GM19468 (cell line): ENCODE measurements around the gene FGF1.
"Not testable (repeated sequence)": the region's sequence is repeated elsewhere in the genome, so short reads cannot be mapped to it uniquely, and the experiment has no call there.

Experiments used
- ATAC-seq: cut with Tn5 transposase; IDR thresholded peaks from one replicate; pipeline ENCODE4 v1.9.1; 2021; ENCODE audit warnings: mild to moderate bottlenecking, moderate library complexity, moderate number of reproducible peaks; ENCODE audit not compliant: unreplicated experiment; ENCODE audit errors: extremely low read depth

The FGF1 gene

DNA sequence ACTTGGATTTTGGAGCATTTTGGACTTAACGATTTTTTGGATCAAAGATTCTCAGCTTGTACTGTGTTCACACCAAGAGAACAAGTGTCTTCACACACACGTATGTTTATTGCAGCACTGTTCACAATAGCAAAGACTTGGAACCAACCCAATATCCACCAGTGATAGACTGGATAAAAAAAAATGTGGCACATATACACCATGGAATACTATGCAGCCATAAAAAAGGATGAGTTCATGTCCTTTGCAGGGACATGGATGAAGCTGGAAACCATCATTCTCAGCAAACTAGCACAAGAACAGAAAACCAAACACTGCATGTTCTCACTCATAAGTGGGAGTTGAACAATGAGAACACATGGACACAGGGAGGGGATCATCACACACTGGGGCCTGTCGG, 37.8 kb downstream of the FGF1 start:
- not testable (repeated sequence) for ATAC-seq

DNA sequence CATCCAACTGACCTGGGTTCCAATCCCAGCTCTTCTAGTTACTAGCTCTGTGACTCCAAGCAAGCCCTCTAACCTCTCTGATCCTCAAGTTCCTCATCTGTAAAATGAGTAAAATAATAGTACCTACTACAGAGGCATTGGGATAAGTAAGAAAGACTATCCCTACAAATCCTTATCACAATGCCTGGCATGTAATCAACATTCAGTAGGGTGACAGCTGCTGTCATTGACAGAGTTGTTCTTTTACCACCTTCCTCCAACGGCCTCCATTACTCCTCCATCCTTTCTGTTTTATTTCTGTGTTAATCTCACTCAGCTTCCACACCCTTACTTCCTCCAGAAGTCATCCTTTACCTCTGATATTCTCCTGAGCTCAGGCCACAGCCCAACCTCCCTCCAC, 40.4 kb downstream of the FGF1 start:
- ATAC-seq, result no peak

DNA sequence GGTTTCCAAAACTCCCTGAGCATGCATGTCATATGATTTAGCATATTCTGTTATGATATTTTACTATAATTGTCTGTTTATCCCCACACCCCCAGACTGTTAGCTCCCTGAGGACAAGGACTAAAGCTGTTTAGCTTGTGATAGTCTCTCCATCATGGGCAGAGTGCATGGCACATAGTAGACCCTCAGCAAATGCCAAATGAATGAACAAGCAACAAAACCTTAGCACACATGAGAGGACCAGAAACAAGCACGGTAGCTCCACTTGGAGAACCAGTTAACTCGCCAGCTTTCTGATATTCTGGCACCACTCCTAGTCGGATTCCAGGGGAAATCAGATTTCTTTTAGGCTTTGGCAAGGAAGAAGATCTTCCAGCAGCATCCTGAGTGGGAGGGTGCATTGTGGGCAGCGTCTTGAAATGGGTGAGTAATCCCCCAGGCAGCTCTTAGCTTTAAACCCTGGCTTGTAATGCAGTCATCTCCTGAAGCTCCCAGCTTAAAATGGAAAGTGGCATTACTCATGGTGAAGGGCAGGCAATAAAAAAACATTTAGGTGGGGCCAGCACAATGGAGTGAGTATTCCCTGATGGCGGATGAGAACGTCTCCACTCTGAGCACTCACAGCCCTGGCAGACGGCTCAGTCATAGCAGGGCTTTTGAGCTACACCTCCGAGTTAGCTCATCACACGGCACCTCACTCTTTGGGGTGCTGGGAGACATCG, 41.1 kb downstream of the FGF1 start:
- no peak for ATAC-seq

DNA sequence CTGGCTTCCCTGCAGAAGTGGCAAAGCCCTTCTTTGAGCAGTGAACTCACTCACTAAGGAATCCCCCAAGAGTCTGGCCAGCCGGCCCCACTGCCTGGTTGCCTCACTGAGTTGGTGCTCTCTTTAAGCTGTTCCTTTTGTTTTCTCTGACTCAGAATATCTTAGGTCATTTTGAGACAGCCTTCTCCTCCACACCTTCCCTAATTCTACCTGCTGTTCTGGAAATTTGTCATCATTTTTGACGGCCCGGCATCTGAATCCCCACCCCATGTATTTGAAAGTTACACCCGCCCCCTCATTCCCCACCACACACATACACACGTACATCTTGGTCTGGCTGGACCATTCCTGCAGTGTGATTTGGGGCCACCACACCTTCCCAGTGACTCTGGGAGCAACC, 41.8 kb downstream of the FGF1 start:
- ATAC-seq, result no peak

DNA sequence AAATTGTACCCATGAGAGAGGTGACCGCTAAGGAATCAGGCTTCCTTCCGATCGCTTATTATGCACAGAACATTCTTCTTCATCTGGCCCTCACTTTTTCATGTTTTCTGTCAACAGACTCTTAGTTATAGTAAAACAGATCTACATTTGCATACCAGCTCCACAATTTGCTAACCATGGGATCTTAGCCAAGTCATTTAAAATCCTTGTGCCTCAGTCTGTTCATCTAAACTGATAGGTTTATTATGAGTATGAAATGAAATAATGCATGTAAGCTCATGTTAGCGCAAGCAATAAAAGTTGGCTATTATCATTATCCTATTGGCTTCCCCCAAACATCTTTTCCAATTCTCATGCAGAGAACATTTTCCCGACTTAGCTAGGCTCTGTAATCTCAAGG, 42.3 kb downstream of the FGF1 start:
- no peak for ATAC-seq

DNA sequence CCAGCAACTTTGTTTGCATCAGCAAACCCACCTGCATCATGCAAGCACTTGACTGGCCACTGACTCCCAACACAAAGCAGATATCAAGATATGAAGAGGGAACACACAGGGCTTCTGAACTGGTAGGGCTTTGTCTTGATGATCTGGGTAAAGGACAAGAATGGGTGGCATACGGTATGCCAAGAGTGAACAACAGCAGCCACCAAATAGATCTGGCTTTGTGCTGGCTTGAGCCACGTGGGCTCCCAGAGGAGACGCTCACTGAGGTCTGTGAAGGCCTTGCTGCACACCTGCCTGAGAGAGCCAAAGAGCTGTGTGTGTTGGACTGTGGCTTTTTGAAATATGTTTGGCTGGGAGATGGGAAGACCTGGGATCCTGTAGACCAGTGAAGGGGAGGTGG, 43.5 kb downstream of the FGF1 start:
- no peak for ATAC-seq

DNA sequence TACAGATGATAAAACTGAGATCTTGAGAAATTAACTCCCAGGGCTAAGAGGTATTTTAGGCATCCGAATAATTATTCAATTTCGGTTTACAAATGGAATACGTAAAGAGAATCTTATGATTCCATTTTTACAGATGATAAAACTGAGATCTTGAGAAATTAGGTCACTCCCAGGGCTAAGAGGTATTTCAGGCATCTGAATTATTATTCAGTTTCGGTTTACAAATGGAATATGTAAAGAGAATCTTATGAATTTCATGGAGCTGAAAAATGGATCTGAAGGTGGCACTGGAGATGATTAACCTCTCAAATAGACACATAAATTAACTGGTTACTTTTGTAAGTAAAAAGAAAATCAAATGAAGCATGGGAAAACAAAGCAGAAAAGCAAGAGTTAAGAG, 44.2 kb downstream of the FGF1 start:
- no peak for ATAC-seq

DNA sequence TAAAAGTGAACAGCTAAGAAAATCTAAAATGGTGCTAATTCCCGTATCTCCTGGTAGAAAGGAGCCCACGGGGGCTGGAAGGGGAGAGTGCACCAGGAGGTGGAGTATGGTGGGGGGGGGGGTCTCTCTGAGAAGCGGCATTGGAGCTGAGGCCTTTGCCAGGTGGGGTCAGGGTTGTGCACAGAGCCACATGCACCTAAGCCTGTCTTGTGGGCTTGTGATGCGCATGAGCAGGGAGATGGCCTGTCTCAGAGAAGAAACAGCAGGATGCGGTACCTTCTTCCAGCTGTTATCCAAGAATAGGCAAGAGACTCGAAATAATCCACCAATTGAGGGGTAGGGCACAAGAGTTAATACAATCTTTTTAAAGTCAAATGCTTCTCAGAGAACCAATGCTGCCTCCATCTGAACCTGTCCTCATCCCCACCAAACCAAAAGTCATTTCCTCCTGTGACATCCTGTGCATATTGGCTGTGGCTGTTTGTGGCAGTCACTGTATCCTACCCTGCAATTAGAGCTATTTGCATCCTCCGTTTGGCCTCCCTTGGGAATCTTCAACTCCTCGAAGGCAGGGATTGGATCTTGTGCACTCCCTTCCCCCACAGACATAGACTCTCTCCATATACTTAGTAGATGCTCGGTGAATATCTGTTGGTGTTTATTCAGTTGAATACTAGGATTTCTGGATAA, 45.4 kb downstream of the FGF1 start:
- ATAC-seq, result no peak

DNA sequence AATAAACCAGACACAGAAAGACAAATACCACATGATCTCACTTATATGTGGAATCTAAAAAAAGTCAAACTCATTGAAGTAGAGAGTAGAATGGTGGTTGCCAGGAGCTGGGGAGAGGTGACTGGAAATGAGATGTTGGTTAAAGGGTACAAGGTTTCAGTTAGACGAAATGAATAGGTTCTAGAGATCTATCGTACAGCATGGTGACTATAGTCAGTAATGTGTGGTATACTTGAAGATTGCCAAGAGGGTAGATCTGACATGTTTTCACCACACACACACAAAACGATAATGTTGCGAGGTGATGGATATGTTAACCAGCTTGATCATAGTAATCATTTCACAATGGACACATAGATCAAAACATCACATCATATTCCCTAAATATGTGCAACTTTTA, 46.4 kb downstream of the FGF1 start:
- no peak for ATAC-seq

DNA sequence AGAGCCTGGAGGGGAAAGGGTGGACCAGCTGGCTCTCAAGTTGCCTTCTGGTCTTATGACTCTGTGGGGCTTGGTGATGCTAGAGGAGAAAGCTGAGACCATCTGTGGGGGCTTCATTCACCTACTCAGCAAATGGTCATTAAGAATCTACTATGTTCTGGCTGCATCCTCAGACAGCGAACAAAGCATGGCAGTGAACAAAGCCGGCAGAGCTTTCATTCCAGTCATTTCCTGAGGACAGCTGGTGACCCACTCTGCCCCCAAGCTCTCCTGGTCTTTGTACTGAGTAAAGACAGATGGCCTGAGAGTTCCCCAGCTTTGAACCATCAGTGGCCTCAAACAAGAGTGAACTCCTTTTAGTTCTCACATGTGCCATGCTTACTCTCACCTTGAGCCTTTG, 48.0 kb downstream of the FGF1 start:
- ATAC-seq, result no peak

DNA sequence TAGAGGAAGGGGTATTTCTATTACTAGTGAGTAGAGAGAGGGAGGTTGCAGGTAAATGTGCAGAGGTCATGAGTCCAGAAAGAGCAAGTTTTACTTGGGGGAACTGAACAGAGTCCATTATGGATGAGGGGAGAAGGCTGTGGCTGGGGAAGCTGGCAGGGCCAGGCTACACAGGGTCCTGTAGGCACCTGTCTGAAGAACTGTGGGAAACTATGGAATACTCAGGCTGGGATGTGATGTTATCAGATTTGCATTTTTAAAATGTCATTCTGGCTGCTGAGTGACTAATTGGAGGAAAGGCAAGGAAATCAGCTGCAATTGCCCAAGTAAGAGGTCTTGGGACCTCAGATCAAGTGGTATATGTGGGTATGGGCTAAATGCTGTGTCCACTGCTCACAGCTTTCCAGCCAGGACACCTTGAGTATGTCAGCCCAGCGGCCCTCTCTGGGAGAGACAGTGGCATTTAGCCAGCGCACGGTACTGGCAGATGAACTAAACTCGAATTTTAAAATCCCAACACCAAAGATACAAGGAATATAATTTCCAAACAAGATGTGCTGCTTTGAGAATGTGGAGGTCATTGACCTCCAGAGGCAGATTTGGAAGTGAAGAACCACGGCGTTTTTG, 49.1 kb downstream of the FGF1 start:
- no peak for ATAC-seq

DNA sequence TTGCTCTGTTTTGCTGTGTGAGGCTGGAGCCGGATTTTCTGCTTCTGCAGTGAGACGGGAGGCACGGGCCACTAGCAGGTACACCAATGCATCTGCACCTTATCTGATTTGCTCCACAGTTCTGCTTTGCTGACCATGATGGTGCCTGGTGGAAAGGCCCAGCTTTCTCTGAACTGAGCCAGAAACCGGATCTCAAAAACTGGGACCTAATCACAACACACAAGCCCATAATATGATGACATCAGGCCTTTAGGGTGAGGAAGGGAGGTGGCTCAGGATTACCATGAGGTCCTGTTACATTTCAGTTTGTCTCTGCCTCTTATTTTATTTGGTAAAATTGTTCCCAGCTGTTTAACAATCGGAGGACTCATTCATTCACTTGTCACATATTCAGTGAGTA, 49.8 kb downstream of the FGF1 start:
- no peak for ATAC-seq

DNA sequence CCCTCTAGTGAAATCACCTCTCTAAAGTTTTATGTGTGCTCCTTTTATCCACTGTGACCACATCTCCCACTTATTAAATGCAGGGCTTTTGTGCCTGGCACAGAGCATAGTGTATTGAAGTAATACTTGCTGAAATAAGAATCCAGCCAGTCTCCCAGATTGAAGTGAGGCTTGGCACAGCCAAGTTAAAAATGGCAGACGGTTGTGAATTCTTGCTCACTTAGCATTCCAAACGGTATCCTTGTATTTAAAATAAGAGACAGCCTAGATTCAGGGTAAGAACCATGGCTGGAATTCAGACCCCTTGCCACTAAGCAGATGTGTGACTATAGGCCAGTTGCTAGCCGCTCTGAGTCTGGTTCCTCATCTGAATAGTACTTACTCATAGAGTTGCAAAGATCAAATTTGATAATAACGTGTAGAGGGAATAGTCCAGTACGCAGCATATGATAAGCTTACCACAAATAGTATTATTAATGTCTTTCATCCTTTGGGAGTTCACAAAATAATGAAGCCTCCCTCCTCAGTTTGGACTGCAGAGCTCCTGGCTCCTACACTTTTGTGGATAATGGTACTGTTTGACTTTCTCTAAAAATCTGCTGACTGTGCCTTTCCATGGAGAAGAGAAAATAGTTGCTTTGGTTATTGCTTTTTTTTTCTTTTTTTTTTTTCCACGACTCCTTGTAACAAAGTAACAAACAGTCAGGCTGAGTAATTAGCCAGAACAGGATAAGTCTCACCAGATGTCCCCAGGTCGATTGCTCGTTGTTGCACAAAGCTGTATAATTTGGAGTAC, 51.5 kb downstream of the FGF1 start:
- ATAC-seq, result no peak

DNA sequence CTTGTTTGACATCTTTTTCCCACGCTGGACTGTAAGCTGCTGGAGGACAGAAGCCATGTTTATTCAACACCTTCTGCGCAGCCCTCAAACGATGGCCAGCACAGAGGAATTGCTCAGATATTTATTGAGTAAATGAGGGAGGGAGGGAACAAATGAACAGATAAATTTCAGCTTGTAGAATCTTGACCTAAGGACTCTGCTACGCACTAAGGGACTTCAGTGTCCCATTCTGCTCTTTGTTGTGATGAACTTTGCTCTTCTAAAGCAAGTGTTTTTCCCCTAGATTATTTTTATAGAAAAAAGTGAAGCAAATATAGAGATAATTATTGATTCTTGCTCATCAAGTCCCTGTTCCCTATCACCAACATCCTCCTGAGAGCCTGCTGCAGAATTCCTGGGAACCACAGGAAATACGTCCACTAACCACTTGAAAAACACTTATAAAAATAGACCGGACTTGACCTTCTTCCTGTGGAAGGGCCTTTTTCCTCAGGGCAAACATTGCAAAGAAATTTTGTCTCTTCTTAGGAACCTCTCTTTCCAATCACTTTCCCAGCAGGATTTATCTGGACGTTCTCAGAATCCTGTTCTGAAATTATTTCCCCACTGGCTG, 54.9 kb downstream of the FGF1 start:
- no peak for ATAC-seq

DNA sequence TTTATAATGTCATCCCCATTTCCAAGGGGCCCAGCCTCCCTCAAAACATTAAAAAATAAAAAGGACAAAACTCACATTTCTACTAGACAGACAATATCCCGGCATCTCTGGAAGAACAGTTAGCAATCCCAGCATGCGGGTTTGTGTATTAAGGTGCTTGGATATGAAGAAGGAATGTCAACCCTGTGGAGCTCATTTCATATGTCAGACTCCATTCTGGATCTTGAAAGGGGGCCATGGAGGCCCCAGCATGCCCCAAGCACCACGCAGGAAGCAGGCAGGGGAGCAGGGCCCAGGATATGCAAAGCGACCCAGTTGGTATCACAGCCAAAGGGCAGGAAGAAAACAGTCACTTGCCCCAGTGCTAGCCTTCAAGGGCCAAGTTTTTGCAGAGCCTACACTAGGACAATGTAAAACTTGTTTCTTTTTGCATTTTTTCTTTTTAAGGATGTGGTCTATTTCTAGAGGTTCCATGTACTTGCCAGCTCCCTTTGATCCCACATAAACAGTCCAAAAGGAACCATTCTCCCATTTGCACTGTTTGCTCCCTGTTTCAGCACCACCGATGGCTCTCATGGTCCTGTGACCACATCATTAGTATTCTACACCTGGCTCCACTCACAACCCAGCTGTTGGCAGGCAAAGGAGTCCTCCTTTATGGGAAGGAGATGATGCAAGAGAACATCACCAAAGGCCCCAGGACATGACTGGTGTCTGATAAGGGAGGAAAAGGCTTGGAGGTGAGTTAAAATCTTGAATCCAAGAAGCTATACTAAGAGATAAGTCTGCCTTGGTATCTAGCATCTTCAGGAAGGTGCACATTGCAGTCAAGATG, 58.3 kb downstream of the FGF1 start:
- no peak for ATAC-seq

DNA sequence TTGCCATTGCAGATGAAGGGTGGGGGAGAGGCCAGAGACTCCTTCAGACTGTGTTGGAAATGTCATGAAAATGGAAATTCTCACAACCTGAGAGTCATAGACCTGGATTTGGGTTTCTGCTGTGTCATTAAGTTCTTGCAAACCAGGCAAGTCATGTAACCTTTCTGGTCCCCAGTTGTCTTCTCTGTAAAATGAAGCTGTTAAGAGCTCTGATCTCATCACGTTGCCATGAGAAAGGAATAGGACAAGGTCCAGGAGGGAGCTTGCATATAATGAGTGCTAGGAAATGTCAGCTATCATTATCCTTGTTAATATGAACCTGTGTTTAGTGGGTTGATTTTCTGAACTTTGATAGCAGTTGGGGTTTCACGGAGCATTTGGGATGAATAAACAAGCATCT, 59.1 kb downstream of the FGF1 start:
- no peak for ATAC-seq

DNA sequence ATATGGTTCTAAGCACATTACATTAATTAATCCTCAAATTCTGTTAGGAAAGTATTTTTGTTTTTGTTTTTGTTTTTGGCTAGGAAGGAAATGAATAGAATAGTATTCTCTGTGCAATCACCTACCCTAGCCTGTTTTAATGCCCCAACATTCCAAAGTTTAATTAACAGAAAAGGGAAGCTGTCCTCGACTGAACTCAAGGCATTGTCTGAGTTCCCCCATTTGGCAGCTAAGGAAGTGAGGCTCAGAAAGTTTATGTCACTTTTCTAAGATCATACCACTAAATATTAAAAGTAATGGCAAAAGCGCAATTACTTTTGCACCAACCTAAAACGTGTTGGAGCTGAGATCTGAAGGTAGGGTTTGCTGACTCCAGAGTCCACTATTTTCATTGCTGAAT, 59.8 kb downstream of the FGF1 start:
- no peak for ATAC-seq

DNA sequence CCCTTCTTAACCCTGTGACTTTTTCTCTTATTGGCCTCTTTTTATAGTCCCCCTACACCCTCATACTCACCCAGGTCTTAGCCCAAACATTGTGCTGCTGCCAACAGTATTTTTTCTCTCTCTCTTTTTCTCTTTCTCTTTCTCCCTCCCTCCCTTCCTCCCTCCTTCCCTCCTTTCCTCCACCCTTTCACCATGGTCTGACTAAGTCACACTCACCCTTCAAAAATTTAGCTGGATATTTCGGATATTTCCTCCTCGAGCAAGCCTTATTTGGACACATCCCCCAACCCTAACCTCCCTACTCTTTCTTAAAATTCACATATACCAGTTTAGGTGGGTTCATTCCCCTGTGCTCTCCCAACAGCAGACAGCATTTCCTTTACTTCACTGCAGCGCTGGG, 64.7 kb downstream of the FGF1 start:
- no peak for ATAC-seq

DNA sequence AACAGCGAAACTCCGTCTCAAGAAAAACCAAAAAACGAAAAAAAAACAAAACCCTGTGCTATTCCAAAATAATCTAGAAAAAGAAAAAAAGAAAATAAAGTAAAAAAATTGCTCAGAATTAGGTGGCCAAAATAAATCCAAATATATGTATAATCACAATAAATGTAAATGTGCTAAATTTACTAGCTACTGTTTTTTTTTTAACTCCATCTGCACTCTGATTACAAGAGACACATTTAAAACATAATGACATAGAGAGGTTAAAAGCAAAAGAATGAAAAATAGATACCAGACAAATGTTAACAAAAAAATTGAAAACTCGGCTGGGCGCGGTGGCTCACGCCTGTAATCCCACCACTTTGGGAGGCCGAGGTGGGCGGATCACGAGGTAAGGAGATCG, 66.1 kb downstream of the FGF1 start:
- no peak for ATAC-seq

DNA sequence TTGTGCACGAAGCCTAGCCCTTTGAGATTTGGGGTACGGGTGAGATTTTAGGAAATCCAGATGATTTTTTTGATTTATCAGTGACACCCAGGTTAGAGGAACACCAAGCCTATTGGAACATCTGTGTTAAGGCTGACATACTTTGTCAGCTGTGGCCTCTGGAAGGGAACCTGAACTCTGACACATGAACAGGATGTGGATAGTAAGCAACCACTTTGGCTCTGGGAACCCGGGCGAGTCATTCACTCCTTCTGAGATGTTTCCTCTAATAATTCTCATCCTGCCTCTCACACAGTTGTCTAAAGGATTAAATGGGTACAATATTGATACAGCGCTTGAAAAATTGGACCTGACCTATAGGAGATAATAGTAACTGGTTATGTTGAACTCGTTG, 67.8 kb downstream of the FGF1 start:
- no peak for ATAC-seq
